IPS DF 4.7 (cell line): Measurements from ENCODE around the gene CD99.
"Not testable (repeated sequence)": the region's sequence is repeated elsewhere in the genome, so short reads cannot be mapped to it uniquely, and the experiment has no call there.

Source experiments
- DNase-seq: peaks from one replicate; pipeline ENCODE4 v3.0.0-alpha.2; 2013; ENCODE audit warnings: low spot score; ENCODE audit errors: extremely low read depth

CD99 gene

DNA sequence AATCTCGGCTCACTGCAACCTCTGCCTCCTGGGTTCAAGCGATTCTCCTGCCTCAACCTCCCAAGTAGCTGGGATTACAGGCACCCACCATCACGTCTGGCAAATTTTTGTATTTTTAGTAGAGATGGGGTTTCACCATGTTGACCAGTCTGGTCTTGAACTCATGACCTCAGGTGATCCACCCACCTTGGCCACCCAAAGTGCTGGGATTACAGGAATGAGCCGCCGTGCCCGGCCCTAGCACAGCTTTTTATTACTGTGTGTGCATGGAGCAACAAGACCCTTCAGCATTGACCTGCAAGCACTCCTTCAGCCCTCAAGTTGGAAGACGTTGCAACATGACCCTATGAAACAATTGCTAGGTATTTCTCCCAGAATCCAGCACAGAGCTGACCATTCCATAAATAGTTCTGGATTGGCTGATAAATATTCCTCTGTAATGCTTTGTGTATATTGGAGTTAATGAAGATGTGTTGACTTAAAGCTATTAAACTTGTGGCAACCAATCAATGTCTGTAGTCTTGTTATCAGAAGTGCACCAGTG lies 15.4 kb upstream of the CD99 start:
- DNase-seq = not testable (repeated sequence)

DNA sequence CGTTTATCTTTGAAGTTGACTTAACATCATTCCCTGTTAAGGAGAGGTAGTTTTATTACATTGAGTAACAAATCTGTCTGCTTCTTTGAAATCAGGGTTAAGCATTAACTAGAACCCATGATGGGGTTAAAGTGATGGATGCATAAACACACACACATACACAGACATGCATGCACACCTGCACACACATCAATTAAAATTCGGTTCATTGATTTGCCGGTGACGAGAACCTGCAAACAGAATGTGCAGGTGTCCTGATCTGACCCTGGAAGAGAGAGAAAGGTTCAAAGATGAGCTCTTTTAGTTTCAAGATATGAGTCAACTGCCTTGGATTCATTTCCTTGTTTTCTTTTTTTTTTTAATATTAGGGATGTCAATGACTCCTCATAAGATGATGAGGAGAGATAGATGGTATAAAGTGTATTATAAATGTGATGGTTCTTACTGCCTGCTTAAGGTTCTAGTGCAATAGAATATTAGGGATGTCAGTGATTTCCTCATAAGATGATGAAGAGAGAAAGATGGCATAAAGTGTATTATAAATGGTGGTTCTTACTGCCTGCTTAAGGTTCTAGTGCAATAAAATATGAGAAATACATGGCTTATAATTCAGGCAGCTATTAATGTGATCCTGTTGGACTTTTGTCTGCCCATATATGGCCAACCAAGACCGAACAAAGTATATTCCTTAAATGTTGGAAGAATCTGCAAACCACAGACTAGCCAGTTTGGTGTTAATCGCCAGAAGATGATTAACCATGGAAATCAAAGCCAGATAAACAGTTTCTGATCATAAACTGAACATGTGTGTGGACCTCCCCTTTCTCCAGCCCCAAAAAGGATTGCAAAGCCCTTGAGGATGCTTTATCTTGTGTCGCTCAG lies 14.1 kb upstream of the CD99 start:
- no peak for DNase-seq

DNA sequence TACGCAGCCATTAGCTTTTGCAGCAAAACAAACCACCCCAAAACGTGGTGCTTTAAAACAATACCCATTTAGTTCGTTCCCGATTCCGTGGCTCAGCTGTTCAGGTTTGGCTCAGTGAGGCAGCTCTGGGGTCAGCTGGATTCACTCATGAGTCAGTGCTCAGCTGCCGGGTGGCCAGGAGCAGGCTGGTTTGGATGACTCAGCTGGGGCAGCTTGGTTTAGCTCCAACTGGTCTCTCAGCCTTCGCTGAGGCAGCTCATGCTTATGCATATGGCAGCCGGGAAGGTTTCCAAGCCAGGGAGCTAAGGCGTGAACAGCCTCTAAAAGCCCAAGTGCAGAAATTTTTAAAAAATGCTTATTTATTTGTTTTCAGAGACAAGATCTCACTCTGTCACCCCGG lies 13.3 kb upstream of the CD99 start:
- no peak for DNase-seq

DNA sequence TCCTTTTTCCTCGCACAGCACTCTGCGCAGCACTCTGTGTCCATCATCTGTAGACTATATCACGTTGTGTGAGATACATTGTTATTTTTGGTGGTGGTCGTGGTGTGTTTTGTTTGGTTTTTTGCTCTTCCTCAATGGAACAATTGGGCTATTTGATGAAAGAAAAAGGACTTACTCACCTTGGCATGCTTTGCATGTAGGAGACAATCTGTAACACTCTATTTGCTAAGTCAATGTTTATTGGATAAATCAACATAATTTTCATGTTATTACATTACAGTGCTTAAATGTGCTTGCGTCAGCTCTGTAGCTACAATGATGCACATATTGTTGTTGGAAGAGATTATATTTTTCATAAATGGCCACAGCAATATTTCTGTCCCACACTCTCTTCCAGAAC lies 12.5 kb upstream of the CD99 start:
- no peak for DNase-seq

DNA sequence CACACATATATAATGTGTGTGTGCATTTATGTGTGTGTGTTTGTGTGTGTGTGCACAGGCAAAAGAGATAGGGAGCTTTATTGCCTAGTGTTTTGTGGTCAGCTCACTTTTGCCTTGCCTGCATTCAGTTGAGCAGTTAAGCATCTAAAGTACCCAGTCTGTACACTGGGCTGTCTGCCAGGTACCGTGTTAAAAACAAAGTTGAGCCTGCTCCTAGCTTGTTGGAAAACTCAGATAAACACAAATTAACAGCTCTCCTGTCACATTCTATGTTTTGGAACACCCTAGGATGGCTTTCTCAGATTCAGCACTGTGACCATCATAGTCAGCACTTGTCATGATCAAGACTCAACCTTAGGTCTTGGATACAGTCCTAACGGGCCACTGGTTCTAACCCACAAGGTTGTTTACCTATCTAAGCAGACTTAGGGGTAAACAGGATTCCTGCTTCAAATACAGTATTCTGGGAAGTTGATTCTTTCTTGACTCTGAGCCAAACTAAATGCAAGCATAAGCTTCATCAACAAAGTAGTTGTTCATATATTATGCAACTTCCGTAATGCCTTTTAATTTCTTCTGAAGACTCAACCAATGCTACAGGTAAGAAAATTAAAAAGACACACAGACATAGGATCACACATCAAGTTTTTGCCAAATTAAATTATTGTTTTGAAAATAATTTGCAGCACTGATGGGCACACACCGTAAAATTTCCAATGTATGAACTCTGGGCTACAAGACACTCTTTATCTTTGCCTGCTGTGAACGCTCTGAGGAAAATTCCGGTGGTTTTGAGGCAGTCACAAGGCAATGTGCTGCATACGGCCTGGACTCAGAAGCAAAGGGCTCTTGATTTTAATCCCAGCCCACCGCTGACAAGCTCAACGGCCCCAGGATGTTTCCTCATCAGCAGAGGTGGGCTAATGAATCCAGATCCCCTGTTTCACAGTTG lies 11.3 kb upstream of the CD99 start:
- DNase-seq = no peak

DNA sequence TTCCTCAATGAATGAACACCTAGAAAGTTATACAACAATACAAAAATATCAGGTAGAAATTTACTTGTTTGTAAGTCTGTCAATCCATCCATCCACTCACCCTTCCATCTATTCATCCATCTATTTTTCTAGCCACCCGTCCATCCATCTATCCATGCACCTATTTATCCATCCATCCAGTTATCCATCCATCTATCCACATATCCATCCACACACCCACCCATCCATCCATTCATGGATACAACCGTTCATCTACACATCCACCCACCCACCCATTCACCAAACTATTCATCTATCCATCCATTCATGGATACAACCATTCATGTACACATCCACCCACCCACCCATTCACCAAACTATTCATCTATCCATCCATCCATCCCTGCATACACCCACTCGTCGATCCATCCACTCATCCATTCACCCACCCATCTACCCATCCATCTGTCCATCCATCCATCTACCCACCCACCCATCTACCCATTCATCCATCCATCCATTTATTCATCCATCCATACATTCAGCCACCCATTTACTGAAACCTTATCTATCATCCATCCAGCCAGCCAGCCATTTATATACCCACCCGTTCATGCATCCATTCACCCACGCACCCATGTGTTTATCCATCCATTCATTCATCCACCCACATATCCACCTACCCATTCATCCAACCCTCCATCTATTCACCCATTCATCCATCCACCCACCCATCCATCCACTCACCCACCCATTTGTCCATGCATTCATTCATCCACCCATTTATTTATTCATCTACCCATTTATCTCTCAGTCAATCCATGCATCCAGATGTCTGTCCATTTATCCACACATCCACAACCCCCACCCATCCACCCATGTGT lies 10.4 kb upstream of the CD99 start:
- DNase-seq = no peak

DNA sequence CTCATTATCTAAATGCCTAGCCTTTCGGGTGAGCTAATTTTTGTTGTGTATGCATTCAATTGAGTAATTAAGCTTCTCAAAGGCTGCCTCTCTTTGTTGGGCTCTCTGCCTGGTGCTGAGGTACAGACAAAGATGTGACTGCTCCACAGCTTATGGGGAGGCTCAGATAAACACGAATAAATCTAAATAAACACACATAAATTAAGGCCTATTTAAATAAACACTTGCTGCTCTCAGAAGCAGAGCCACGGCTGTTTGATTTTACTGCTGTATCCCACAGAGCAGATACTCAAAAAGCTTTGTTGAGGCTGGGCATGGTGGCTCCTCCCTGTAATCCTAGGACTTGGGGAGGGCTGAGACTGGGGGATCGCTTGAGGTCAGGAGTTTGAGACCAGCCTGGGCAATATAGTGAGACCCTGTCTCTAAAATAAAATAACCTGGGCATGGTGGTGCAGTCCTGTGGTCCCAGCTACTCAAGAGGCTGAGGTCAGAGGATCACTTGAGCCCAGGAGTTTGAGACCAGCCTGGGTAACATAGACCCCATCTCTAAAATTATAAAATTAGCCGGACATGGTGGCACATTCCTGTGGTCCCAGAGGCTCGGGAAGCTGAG lies 8.4 kb upstream of the CD99 start:
- DNase-seq = no peak

DNA sequence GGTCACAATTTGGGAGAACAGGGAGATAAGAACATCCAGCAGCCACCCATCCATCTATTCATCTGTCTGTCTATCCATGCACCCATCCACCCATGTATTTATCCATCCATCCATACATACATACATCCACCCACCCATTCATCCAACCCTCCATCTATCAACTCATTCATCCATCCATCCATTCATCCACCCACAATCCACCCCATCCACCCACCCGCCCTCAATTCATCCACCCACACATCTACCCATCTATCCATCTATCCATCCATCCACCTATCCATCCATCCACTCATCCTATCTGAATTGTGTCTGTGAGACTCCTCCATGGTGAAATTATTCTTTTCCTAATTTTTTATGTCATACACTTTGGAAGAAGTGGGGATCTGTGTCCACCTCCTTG lies 6.8 kb upstream of the CD99 start:
- no peak for DNase-seq

DNA sequence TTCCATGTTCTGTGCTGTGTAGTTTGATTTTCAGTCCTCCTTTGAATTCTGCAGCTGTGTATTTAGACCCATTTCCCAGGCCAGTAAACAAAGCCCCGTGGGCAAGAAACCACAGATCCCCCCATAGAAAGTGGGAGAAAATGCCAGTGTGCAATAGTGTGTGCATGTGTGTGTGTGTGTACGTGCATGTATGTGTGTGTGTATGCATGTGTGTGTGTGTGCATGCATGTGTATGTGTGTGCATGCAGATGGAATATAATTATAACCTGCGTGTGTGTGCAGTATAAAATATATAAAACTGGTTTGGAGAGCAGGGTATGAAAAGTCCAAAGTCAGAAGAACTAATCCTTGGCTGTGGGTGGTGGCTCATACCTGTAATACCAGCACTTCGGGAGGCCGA lies 5.2 kb upstream of the CD99 start:
- no peak for DNase-seq

DNA sequence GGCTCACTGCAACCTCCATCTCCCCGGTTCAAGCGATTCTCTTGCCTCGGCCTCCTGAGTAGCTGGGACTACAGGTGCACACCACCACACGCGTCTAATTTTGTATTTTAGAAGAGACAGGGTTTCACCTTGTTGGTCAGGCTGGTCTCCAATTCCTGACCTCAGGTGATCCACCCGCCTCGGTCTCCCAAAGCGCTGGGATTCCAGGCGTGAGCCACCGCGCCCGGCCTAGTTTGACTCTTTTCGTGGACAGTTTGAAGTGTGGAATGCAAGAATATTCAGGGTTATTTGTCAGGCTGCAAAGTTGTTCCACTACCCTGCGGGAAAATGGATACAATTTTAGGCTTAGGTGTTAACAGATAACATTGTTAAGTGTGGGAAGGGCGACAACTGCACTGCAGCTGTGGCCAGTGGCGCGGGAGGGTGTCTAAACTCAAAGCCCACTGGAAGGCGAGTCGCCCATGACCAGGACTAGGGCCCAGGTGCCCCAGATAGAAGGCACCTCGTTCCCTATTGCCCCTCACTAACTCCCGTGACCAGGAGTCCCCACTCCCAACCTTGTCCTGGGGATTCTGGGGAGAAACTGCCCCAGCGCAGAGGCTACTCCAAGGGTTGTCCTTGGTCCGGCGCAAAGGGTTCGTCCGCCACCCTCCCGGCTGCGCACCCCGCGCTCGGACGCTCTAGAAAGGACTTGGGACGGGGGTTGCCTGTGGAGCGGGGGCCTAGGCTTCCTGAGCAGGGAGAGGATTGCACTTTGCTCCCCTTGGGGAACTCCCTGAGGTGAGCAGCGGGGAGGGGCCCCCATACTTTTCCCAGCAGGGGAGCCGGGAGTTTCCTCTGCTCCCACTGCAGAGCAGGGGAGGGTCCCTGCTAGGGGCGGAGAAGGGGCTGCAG lies 1.1 kb upstream of the CD99 start:
- no peak for DNase-seq

DNA sequence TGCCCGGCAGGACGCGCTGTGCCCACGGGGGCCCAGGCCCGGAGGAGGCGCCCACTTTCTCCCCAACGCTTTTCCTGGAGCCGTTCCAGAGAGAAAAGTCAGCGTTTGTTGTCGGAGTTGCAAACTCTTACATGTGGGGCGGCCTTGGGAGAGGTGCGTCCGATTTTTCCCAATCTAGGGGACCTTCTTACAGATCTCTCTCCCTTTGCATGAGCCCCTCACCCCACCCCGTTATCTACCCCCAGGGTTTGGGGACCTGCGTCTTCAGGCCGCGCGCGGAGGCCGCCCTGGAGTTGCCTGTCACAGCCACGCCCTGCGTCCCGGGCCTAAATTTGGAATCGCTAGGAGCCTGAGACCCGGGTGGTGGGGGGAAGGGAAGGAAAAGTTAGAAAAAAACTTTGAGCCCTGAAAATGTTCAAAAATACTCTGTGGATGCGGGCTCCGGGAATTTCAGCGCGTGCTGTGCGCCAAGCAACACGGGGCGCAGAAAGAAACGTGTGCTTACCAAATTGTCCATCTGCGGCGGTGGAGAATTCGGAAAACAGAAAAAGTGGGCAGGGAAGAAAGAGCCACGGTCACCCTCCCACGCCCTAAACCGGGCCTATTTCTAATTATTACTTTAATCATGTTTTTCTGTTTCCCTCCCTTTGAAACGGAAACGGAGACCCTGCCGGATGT lies 587 bp downstream of the CD99 start:
- no peak for DNase-seq

DNA sequence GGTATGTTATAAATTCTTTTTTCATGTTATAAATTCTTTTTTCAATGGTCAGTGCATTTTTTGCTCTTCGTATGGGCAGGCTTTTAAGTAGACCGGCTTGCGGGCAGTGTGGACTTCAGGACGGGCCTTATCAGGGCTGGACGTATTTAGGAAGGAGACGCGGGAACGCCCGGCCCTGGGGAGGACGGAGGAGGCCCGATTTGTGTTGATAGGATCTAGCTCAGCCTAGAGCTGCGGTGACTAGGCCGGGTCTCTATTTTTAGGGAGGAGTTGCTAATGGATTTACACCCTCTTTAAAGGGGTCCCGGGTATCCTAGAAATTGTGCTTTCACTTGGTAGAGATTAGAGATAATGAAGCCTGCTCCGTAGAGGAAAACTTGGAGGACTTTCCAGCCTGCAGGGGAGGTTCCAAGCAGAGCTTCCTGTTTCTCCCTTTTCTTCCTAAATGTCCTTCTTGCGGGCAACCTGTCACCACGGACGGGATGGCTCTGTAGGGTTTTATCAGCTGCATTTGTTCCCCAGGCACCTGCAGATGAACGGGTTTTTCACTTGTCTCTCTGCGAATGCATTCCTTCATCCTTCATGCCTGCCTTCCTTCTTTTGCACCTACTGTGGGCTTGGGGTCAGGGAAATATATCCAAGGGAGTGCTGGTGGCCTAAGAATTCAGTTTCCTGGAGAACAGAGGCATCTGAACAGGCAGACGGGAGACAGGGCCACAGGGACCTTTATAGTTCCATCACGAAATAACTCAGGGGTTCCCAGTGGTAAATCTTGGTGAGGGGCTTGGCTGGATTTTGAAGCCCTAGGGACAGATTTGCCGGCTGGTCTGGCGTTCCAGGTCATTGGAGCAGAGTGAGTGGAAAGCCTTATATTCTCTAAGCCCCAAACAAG lies 1.4 kb downstream of the CD99 start:
- DNase-seq = no peak

DNA sequence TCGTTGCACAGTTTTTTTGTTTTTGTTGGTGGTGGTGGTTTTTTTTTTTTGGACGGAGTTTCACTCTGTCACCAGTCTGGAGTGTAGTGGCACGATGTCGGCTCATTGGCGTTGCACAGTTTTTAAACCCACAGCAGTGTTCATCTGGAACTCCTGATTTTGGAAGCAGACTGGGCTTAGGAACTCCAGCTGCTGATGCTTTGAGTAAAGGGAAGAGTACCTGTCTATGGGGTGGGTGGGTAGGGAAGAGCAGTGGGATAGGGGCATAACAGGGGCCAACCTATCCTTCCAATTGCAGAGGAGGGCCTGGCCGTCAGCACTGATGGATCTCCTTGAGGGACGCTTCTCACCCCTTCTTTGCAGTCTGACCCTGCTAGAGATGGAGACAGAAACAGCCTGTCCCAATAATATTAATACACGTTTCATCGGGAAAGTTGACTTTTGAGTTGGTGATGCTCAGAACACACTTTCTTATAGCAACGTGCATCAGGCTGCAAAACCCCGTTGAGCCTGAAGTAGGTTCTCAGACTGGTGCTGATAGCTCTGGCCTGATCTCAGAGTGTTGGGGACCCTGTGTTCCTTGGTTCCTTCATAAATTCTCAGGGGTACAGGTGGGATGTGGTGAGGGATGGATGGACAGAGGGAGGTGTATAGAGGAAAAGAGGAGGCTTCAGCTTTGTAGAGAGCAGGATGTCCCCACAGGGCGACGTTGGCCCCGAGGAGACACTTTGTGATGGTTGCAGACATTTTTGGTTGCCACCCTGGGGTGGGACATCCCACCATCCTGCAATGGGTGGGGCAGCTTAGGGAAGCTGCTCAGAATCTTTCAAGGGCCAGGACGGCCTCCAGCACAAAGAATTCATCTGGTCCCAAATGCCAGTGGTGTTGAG lies 2.3 kb downstream of the CD99 start:
- DNase-seq = no peak

DNA sequence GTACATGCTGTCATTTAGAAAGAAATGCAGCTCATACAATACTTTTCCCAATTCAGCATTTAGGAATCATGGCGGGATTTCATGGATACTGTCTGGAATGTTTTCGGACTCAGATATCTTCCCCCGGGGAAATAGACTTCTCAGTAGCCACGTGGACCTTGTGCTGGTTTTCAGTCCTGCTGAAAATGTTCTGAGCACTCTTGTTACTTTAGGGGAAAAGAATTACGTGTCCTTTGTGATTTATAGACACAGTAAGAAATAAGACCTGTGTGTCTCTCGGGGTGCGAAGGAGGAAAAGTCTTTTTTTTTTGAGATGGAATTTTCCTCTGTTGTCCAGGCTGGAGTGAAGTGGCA lies 3.8 kb downstream of the CD99 start:
- DNase-seq = no peak

DNA sequence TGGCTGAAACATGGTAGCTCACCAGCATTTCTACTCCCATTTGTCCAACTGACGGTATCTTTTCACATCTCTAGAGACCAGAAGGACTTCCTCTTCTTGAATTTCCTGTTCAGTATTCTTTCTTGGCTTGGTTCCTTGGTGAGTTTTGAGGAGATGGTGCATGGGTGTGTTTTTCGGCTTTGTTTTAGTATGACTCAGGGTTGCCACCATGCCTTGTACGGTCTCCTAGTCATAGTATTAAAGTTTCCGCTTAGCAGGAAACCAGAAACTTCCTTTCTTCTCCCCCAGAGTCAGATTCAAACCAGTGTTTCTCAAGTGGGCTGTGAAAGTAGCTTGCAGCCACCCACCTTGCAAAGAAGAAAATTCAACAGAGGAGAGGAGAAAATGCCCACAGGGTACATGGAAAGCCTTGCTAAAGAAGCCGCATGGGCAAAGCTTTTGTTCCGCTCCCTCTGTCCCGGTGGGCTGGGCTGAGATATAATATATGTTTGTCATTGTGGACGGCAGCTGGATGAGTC lies 5.7 kb downstream of the CD99 start:
- no peak for DNase-seq

DNA sequence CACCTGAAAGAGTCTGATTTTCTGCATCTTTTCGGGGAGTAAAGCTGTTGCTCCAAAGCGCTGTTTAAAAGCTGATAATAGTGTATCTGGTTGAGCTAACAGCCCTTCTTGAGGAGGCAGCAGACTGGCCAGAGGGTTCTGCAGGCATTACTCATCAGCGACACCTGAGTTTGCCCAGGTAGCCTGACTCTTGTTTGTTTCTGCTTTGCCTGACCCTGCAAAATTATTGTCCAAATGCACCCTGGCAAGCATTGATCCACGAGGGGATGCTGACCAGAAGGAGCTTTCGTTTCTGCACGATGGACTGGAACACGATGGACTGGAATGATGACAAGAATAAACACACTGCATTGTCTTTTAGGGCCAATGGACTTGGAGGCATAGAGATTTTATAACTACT lies 6.2 kb downstream of the CD99 start:
- no peak for DNase-seq

DNA sequence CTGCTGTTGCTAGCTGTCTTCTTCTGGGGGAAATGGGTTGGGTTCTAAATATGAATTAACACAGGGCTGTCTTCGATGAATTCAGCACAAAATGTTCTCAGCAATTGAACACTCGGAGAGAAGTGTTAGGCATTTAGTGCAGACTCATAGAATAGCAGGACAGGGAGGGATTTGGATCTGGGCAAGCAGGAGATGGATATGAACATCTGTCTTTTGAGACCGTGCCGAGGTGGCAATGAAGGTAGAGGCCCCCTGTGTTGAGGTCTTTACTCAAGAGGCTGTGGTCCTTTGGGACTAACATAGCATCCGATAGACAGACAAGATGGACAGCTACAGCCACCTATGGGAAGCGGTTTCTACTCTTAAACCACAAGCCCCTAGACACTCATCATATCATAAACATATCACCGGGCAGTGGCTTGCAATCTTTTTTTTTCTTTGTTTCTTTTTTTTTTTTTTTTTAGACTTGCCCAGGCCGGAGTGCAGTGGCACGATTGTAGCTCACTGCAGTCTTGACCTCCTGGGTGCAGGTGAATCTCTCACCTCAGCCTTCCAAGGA lies 6.7 kb downstream of the CD99 start:
- DNase-seq = no peak
